ENCODE measurements around the gene PNKP.

The PNKP gene

DNA sequence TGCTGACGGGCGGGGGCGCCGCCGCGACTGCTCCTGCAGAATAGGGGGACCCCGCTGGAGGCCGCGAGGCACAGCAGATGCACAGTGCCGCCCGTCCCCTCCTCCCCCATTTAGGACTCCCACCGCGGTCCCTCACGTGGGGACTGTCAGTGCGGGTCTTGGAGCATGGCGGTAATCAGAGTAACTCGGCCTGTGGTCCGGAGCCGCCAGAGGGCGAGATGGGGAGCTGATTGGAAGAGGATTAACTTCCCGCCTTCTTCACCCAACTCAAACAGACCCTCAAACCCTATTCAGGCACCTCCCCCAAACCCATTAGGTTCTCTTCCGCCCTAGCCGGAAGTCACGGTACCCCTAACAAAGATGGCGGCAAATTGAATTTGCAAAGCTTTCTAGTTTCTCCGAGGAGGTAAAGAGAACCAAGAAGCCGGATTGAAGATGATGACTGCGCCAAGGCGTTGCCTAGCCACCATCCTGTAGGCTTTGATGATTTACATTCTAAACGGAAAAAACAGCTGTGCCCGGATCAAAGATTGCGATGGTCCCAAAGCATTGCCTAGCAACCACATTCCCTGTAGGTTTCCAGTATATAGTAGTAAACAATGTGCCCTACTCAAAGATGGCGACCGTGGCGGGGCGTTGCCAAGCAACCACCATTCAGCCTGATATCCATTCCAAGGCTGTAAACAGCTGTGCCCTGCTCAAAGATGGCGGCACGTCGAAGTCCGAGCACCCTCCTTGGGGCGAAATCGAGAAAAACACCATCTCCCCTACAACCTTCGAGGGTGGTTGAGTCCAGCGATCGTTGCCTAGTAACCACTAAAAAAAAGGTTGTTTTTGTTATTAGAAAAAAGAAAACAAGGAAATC is 54.1 kb downstream of the PNKP start, which contains the start of gene FUZ:
Gene FUZ (minus strand): TSS at position 296 of the 865 bp plus-strand sequence. CDS start 186 bp downstream, at position 110.
- DNase-seq: peak; percentile 91 to 94

DNA sequence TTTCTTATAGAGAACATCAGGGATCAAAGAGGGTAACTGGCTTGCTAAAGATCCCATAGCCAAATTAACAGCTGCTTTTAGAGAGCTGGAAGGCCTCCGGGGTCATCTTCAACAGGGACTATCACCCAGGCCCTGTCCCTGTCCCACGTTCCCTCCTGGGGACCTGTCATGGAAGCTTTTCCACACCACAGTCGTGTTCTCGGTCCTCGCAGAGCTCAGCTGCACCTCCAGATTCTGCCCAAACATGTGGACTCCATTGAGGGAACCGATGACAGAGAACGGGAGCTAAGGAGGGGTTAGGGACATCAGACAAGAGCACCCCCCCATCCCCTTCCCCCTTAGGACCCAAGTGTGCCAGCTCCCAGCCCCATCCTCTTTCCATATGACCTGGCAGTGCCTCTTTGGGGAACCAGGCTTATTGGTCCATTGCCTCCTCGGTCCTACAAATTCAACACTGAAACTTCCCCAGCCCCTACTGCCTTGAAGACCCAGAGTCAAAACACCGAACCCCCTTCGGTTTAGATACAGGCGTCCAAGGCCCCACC is 54.9 kb downstream of the PNKP start:
- no peak for DNase-seq

DNA sequence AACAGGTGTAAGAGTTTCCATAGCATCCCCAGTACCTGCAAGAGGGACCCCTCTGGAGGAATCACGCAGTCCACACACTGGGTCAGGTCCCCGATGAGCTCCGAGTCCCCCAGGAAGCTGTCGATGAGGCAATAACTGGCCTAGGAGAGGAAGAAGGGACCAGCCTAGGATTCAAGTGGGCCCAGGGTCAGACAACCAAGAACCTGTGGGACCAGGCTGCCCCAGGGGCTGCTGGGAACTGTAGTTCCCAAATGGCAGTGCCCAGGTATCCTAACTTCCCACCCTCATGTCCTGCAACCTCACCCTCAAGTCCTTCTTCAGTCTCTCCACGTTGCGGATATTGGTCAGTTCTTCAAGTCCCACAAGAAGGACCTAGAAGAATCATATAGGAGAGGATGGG is 56.0 kb downstream of the PNKP start:
- DNase-seq: no peak
